Measurements from ENCODE around the gene KIF16B.

Gene KIF16B

GRCh38 chr20:16501301-16501700 lies 71.9 kb downstream of the KIF16B start:
- no peaks in the 10 kb centered on the region for H3K4me1 ChIP-seq (ENCODE audit: control insufficient read depth, insufficient read depth, low read length)
- no peaks in the 10 kb centered on the region for H3K9me3 ChIP-seq (ENCODE audit: control insufficient read depth, insufficient read depth, low read length)
- H3K27me3 ChIP-seq (ENCODE audit: control insufficient read depth, insufficient read depth, low read length), result no peaks in the 10 kb centered on the region
- WGBS (ENCODE audit: insufficient coverage, insufficient read length), result no CpG with 5 or more reads among the region's 2 CpGs
- no peak overlapping the region for H3K27ac ChIP-seq (ENCODE audit: low read length)
- no peak overlapping the region for H3K4me3 ChIP-seq (ENCODE audit: low read length)
- H3K36me3 ChIP-seq (ENCODE audit: control insufficient read depth, insufficient read depth, low read length), result no peaks in the 10 kb centered on the region
- no peak for DNase-seq (ENCODE audit: low read depth, low spot score)

- no peaks in the 10 kb centered on the region for H3K4me1 ChIP-seq (ENCODE audit: control insufficient read depth, insufficient read depth, low read length)
- no CpG with 5 or more reads among the region's 3 CpGs for WGBS (ENCODE audit: insufficient coverage, insufficient read length)
- no peaks in the 10 kb centered on the region for H3K9me3 ChIP-seq (ENCODE audit: control insufficient read depth, insufficient read depth, low read length)
- H3K27ac ChIP-seq (ENCODE audit: low read length), result no peak overlapping the region
- no peak overlapping the region for H3K4me3 ChIP-seq (ENCODE audit: low read length)
- no peaks in the 10 kb centered on the region for H3K36me3 ChIP-seq (ENCODE audit: control insufficient read depth, insufficient read depth, low read length)
- DNase-seq (ENCODE audit: low read depth, low spot score), result no peak
- no peaks in the 10 kb centered on the region for H3K27me3 ChIP-seq (ENCODE audit: control insufficient read depth, insufficient read depth, low read length)
These were observed 73.1 kb downstream of the KIF16B start for GRCh38 chr20:16500197-16500596.

- H3K4me1 ChIP-seq (ENCODE audit: control insufficient read depth, insufficient read depth, low read length), result no peaks in the 10 kb centered on the region
- H3K27ac ChIP-seq (ENCODE audit: low read length), result no peak overlapping the region
- H3K27me3 ChIP-seq (ENCODE audit: control insufficient read depth, insufficient read depth, low read length), result no peaks in the 10 kb centered on the region
- H3K4me3 ChIP-seq (ENCODE audit: low read length), result no peak overlapping the region
- H3K9me3 ChIP-seq (ENCODE audit: control insufficient read depth, insufficient read depth, low read length), result no peaks in the 10 kb centered on the region
- WGBS (ENCODE audit: insufficient coverage, insufficient read length), result no CpG with 5 or more reads among the region's 10 CpGs
- no peak for DNase-seq (ENCODE audit: low read depth, low spot score)
- H3K36me3 ChIP-seq (ENCODE audit: control insufficient read depth, insufficient read depth, low read length), result no peaks in the 10 kb centered on the region
These were observed 74.6 kb downstream of the KIF16B start for GRCh38 chr20:16498526-16499253.

- WGBS (ENCODE audit: insufficient coverage, insufficient read length), result no CpG with 5 or more reads among the region's 6 CpGs
- no peaks in the 10 kb centered on the region for H3K9me3 ChIP-seq (ENCODE audit: control insufficient read depth, insufficient read depth, low read length)
- H3K27ac ChIP-seq (ENCODE audit: low read length), result no peak overlapping the region
- H3K4me1 ChIP-seq (ENCODE audit: control insufficient read depth, insufficient read depth, low read length), result no peaks in the 10 kb centered on the region
- H3K27me3 ChIP-seq (ENCODE audit: control insufficient read depth, insufficient read depth, low read length), result no peaks in the 10 kb centered on the region
- no peak for DNase-seq (ENCODE audit: low read depth, low spot score)
- H3K36me3 ChIP-seq (ENCODE audit: control insufficient read depth, insufficient read depth, low read length), result no peaks in the 10 kb centered on the region
- H3K4me3 ChIP-seq (ENCODE audit: low read length), result no peak overlapping the region
These were observed 75.4 kb downstream of the KIF16B start for GRCh38 chr20:16497896-16498295.

- no peak for DNase-seq (ENCODE audit: low read depth, low spot score)
- no peak overlapping the region for H3K27ac ChIP-seq (ENCODE audit: low read length)
- no peaks in the 10 kb centered on the region for H3K4me1 ChIP-seq (ENCODE audit: control insufficient read depth, insufficient read depth, low read length)
- H3K27me3 ChIP-seq (ENCODE audit: control insufficient read depth, insufficient read depth, low read length), result no peaks in the 10 kb centered on the region
- no peak overlapping the region for H3K4me3 ChIP-seq (ENCODE audit: low read length)
- no peaks in the 10 kb centered on the region for H3K36me3 ChIP-seq (ENCODE audit: control insufficient read depth, insufficient read depth, low read length)
- no CpG with 5 or more reads among the region's 1 CpG for WGBS (ENCODE audit: insufficient coverage, insufficient read length)
- H3K9me3 ChIP-seq (ENCODE audit: control insufficient read depth, insufficient read depth, low read length), result no peaks in the 10 kb centered on the region
These were observed 79.8 kb downstream of the KIF16B start for GRCh38 chr20:16493486-16493885.

- Histone ChIP-seq H3K4me3 (ENCODE audit: low read length) (no peak overlapping the region), H3K27me3 (ENCODE audit: control insufficient read depth, insufficient read depth, low read length) (no peaks in the 10 kb centered on the region), H3K4me1 (ENCODE audit: control insufficient read depth, insufficient read depth, low read length) (no peaks in the 10 kb centered on the region), H3K27ac (ENCODE audit: low read length) (no peak overlapping the region), H3K9me3 (ENCODE audit: control insufficient read depth, insufficient read depth, low read length) (no peaks in the 10 kb centered on the region), H3K36me3 (ENCODE audit: control insufficient read depth, insufficient read depth, low read length) (no peaks in the 10 kb centered on the region)
- no CpG with 5 or more reads among the region's 7 CpGs for WGBS (ENCODE audit: insufficient coverage, insufficient read length)
- no peak for DNase-seq (ENCODE audit: low read depth, low spot score)
These were observed 81.8 kb downstream of the KIF16B start for GRCh38 chr20:16491294-16491905.

- Histone ChIP-seq H3K36me3 (ENCODE audit: control insufficient read depth, insufficient read depth, low read length) (no peaks in the 10 kb centered on the region), H3K27me3 (ENCODE audit: control insufficient read depth, insufficient read depth, low read length) (no peaks in the 10 kb centered on the region), H3K9me3 (ENCODE audit: control insufficient read depth, insufficient read depth, low read length) (no peaks in the 10 kb centered on the region), H3K4me3 (ENCODE audit: low read length) (no peak overlapping the region), H3K4me1 (ENCODE audit: control insufficient read depth, insufficient read depth, low read length) (no peaks in the 10 kb centered on the region), H3K27ac (ENCODE audit: low read length) (no peak overlapping the region)
- no CpG with 5 or more reads among the region's 3 CpGs for WGBS (ENCODE audit: insufficient coverage, insufficient read length)
- DNase-seq (ENCODE audit: low read depth, low spot score), result no peak
These were observed 82.6 kb downstream of the KIF16B start for GRCh38 chr20:16490696-16491095.

GRCh38 chr20:16488616-16489015 lies 84.6 kb downstream of the KIF16B start:
- Histone ChIP-seq H3K27me3 (ENCODE audit: control insufficient read depth, insufficient read depth, low read length) (no peaks in the 10 kb centered on the region), H3K27ac (ENCODE audit: low read length) (no peak overlapping the region), H3K36me3 (ENCODE audit: control insufficient read depth, insufficient read depth, low read length) (no peaks in the 10 kb centered on the region), H3K9me3 (ENCODE audit: control insufficient read depth, insufficient read depth, low read length) (no peaks in the 10 kb centered on the region), H3K4me3 (ENCODE audit: low read length) (no peak overlapping the region), H3K4me1 (ENCODE audit: control insufficient read depth, insufficient read depth, low read length) (no peaks in the 10 kb centered on the region)
- WGBS (ENCODE audit: insufficient coverage, insufficient read length), result no CpG with 5 or more reads among the region's 3 CpGs
- no peak for DNase-seq (ENCODE audit: low read depth, low spot score)

- no peaks in the 10 kb centered on the region for H3K4me1 ChIP-seq (ENCODE audit: control insufficient read depth, insufficient read depth, low read length)
- no peak overlapping the region for H3K4me3 ChIP-seq (ENCODE audit: low read length)
- no peaks in the 10 kb centered on the region for H3K9me3 ChIP-seq (ENCODE audit: control insufficient read depth, insufficient read depth, low read length)
- H3K36me3 ChIP-seq (ENCODE audit: control insufficient read depth, insufficient read depth, low read length), result no peaks in the 10 kb centered on the region
- no peak for DNase-seq (ENCODE audit: low read depth, low spot score)
- no CpG with 5 or more reads among the region's 8 CpGs for WGBS (ENCODE audit: insufficient coverage, insufficient read length)
- no peak overlapping the region for H3K27ac ChIP-seq (ENCODE audit: low read length)
- H3K27me3 ChIP-seq (ENCODE audit: control insufficient read depth, insufficient read depth, low read length), result no peaks in the 10 kb centered on the region
These were observed 85.2 kb downstream of the KIF16B start for GRCh38 chr20:16488086-16488485.

- Histone ChIP-seq H3K27ac (ENCODE audit: low read length) (no peak overlapping the region), H3K4me1 (ENCODE audit: control insufficient read depth, insufficient read depth, low read length) (no peaks in the 10 kb centered on the region), H3K9me3 (ENCODE audit: control insufficient read depth, insufficient read depth, low read length) (no peaks in the 10 kb centered on the region), H3K27me3 (ENCODE audit: control insufficient read depth, insufficient read depth, low read length) (no peaks in the 10 kb centered on the region), H3K36me3 (ENCODE audit: control insufficient read depth, insufficient read depth, low read length) (no peaks in the 10 kb centered on the region), H3K4me3 (ENCODE audit: low read length) (no peak overlapping the region)
- no peak for DNase-seq (ENCODE audit: low read depth, low spot score)
- WGBS (ENCODE audit: insufficient coverage, insufficient read length), result no CpG with 5 or more reads among the region's 6 CpGs
These were observed 86.7 kb downstream of the KIF16B start for GRCh38 chr20:16486532-16486931.

GRCh38 chr20:16485401-16485800 lies 87.8 kb downstream of the KIF16B start:
- H3K27ac ChIP-seq (ENCODE audit: low read length), result no peak overlapping the region
- H3K4me3 ChIP-seq (ENCODE audit: low read length), result no peak overlapping the region
- WGBS (ENCODE audit: insufficient coverage, insufficient read length), result no CpG with 5 or more reads among the region's 1 CpG
- H3K4me1 ChIP-seq (ENCODE audit: control insufficient read depth, insufficient read depth, low read length), result no peaks in the 10 kb centered on the region
- no peaks in the 10 kb centered on the region for H3K9me3 ChIP-seq (ENCODE audit: control insufficient read depth, insufficient read depth, low read length)
- no peaks in the 10 kb centered on the region for H3K27me3 ChIP-seq (ENCODE audit: control insufficient read depth, insufficient read depth, low read length)
- H3K36me3 ChIP-seq (ENCODE audit: control insufficient read depth, insufficient read depth, low read length), result no peaks in the 10 kb centered on the region
- DNase-seq (ENCODE audit: low read depth, low spot score), result no peak
